Osteoblast (primary cell): ENCODE measurements around the gene TECPR2. TPM values are rescaled to one million over a fixed set of nuclear protein-coding genes. Genes with fewer than 3 reads are reported as not detected.
A peak's percentile ranks its signal among the peaks of the same experiment; 100 is the strongest.

Experiments
- DNase-seq: peaks from one replicate; pipeline ENCODE4 v3.0.0; 2011; ENCODE audit warnings: low spot score, mixed read lengths; ENCODE audit not compliant: insufficient read length; ENCODE audit errors: missing footprints
- H2AFZ ChIP-seq: 2 replicates; pipeline ENCODE4 v1.6.0; 2011; ENCODE audit warnings: mild to moderate bottlenecking, low read length
- H3K27ac ChIP-seq: 2 replicates; pipeline ENCODE4 v1.5.1; 2011; ENCODE audit warnings: mild to moderate bottlenecking, low read depth, low read length, moderate library complexity
- H3K27me3 ChIP-seq: 2 replicates; pipeline ENCODE4 v1.6.0; 2012; ENCODE audit warnings: mild to moderate bottlenecking, control low read depth, inconsistent platforms, low read length, moderate library complexity; ENCODE audit not compliant: insufficient read depth
- H3K36me3 ChIP-seq: 2 replicates; pipeline ENCODE4 v1.5.1; 2011; ENCODE audit warnings: mild to moderate bottlenecking, low read length, control low read depth, moderate library complexity; ENCODE audit not compliant: insufficient read depth
- H3K4me1 ChIP-seq: 2 replicates; pipeline ENCODE4 v1.5.1; 2011; ENCODE audit warnings: mild to moderate bottlenecking, low read length, control low read depth, moderate library complexity; ENCODE audit not compliant: insufficient read depth
- H3K4me2 ChIP-seq: 2 replicates; pipeline ENCODE4 v1.6.0; 2011; ENCODE audit warnings: mild to moderate bottlenecking, low read length; ENCODE audit not compliant: insufficient read depth
- H3K4me3 ChIP-seq: fragments of 200-600 bp; sonication (generic); 3 replicates; pipeline ENCODE4 v1.5.1; 2012; ENCODE audit warnings: mild to moderate bottlenecking, low read length, inconsistent platforms; ENCODE audit not compliant: insufficient read depth
- H3K79me2 ChIP-seq: 2 replicates; pipeline ENCODE4 v1.6.0; 2012; ENCODE audit warnings: mild to moderate bottlenecking, low read length, control low read depth, inconsistent platforms; ENCODE audit not compliant: insufficient read depth
- H3K9me3 ChIP-seq: 2 replicates; pipeline ENCODE4 v1.5.1; 2011; ENCODE audit warnings: low read depth, low read length, control low read depth
- H4K20me1 ChIP-seq: 2 replicates; pipeline ENCODE4 v1.6.0; 2012; ENCODE audit warnings: mild to moderate bottlenecking, low read length, control low read depth; ENCODE audit not compliant: insufficient read depth
- CTCF ChIP-seq: IDR thresholded peaks from 2 replicates; pipeline ENCODE4 v1.5.1; 2011; ENCODE audit warnings: mild to moderate bottlenecking, low read depth, low read length, moderate library complexity; ENCODE audit errors: extremely low read depth
- total RNA-seq: library from RNA; depleted of rRNA; stranded (reverse); fragments of >200 nt; gene quantifications from 2 replicates; pipeline ENCODE4 v1.2.3, GENCODE V29; 2012

The TECPR2 gene
- total RNA-seq, 1 donor = 13.0 TPM

DNA sequence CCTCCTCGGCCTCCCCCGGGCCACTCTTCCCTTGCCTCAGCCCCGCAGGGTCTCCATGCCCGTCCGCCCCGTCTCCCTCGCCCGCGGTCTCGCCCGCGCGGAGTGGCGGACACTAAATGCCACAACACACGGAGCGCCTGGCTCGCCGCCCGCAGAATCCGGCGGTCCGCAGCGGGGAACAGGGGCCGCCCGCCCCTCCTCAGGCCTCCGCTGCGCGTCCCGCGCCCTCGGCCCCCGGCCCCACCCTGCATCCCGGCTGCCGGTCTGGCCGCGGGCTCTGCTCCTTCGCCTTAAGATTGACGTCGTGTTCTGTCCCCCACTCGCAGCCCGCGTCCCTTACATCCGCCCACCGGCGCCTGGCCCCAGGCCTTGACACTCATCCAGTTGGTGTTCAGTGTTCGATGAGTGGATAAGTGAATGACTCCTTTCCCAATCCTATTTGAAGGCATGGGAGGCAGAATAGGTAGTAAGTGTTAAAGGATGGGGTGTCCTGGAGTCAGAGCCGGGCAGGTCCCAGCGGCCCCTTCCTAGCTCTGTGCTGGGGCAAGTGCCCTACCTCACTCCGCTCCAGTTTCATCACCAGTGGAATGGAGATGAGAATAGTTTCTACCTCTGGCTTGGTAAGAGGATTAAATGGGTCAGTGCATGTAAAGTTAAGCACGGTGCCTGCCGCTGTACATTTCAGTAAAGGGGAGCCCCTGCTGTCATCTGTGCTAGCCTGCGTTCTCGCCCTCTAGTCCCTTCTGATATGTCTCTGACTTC, 622 bp downstream of the TECPR2 start:
- Histone ChIP-seq H3K9me3 (no peaks in the 10 kb centered on the region), H3K4me2 (peak overlapping the region; percentile 70), H3K27ac (peak overlapping the region; percentile 49), H3K4me1 (peaks cover 17% of the 10 kb centered on the region), H3K27me3 (no peaks in the 10 kb centered on the region), H3K79me2 (peaks cover 73% of the 10 kb centered on the region), H2AFZ (peak overlapping the region; percentile 53), H4K20me1 (peaks cover 17% of the 10 kb centered on the region), H3K4me3 (peak overlapping the region; percentile 93), H3K36me3 (no peaks in the 10 kb centered on the region)
- no peak for TF ChIP-seq CTCF
- DNase-seq = peak; percentile 72

DNA sequence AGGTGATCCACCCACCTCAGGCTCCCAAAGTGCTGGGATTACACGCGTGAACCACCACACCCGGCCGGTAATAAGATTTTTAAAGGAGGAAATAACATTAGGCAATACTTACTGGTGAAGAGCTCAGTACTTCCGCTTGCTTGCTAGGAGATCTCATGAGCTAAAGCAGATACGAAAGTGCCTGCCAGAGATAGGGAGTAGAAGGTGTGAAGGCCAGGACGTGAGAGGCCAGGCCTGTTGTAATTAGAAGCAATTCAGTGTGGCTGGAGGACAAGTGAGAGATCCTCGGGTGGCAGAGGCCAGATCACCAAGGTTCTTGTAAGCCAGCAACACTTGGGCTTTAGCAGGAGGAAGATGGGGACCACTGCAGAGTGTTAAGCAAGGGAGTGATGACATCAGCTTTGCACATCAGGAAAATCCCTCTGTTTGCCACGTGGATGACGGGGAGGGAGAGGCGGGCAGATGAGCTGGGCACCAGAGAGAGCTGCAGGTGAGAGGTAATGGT, 7.6 kb downstream of the TECPR2 start:
- Histone ChIP-seq H3K4me1 (peaks cover 3% of the 10 kb centered on the region), H3K4me3 (no peak overlapping the region), H3K36me3 (no peaks in the 10 kb centered on the region), H4K20me1 (peaks cover 21% of the 10 kb centered on the region), H3K27ac (no peak overlapping the region), H3K79me2 (peaks cover 69% of the 10 kb centered on the region), H3K27me3 (no peaks in the 10 kb centered on the region), H2AFZ (no peak overlapping the region), H3K4me2 (no peak overlapping the region), H3K9me3 (no peaks in the 10 kb centered on the region)
- DNase-seq = no peak
- TF ChIP-seq CTCF = no peak

GRCh38 chr14:102371361-102371760, 8.6 kb downstream of the TECPR2 start:
- no peak for TF ChIP-seq CTCF
- H3K9me3 ChIP-seq = no peaks in the 10 kb centered on the region
- H3K4me2 ChIP-seq = no peak overlapping the region
- H3K27ac ChIP-seq = no peak overlapping the region
- H3K27me3 ChIP-seq = no peaks in the 10 kb centered on the region
- peaks cover 14% of the 10 kb centered on the region for H4K20me1 ChIP-seq
- peaks cover 3% of the 10 kb centered on the region for H3K4me1 ChIP-seq
- H2AFZ ChIP-seq = no peak overlapping the region
- H3K79me2 ChIP-seq = peaks cover 71% of the 10 kb centered on the region
- no peak overlapping the region for H3K4me3 ChIP-seq
- H3K36me3 ChIP-seq = no peaks in the 10 kb centered on the region
- DNase-seq = no peak

- Histone ChIP-seq H3K79me2 (peaks cover 55% of the 10 kb centered on the region), H3K4me1 (no peaks in the 10 kb centered on the region), H3K27me3 (no peaks in the 10 kb centered on the region), H3K27ac (no peak overlapping the region), H3K4me2 (no peak overlapping the region), H3K4me3 (no peak overlapping the region), H3K9me3 (no peaks in the 10 kb centered on the region), H4K20me1 (peaks cover 9% of the 10 kb centered on the region), H3K36me3 (peaks cover 8% of the 10 kb centered on the region), H2AFZ (no peak overlapping the region)
- no peak for TF ChIP-seq CTCF
- no peak for DNase-seq
These were observed 10.4 kb downstream of the TECPR2 start for GRCh38 chr14:102373110-102373509.
